Measurements from ENCODE around the gene ARL13A. TPM values are rescaled to one million over a fixed set of nuclear protein-coding genes. Genes with fewer than 3 reads are reported as not detected.

ARL13A gene
- total RNA-seq (ENCODE audit: low replicate concordance): not detected in 2 replicates

DNA sequence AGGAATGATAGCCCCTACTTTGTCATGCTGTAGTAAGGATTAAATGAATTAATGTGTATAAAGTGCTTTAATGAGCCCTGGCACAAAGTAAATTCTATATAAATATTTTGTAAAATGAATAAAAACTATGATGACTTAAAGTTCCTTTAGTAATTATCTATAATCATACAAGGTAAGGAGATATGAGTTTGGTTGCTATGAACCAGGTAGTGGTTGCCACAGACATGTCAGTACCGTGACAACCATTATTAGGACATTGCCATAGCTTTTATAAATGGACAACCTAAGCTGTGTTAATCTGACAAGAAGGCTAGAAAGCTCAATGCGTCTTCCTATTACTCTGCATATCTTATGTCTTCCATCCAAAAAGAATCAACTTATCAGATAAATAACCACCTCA lies at the start of gene ARL13A:
Gene ARL13A (plus strand): TSS at position 301 of the 400 bp plus-strand sequence. CDS start 3,982 bp downstream, outside the sequence.

GRCh38 chrX:100928660-100929613 lies 40.6 kb upstream of the ARL13A start, which contains the start of gene XKRX:
Gene XKRX, minus strand, starts transcription at chrX:100928917. Its CDS starts 613 bp downstream, at chrX:100928304.

Other genes starting within 250 kb of the ARL13A start
- 1.7 and 20.6 TPM in 2 replicates for gene SYTL4, start 237.6 kb upstream of the ARL13A start, total RNA-seq (ENCODE audit: low replicate concordance)
- 8.2 and 15.6 TPM in 2 replicates for gene CSTF2, start 149.3 kb upstream of the ARL13A start, total RNA-seq (ENCODE audit: low replicate concordance)
- not detected in 2 replicates for gene NOX1, start 95.3 kb upstream of the ARL13A start, total RNA-seq (ENCODE audit: low replicate concordance)
- gene XKRX, start 40.8 kb upstream of the ARL13A start, total RNA-seq (ENCODE audit: low replicate concordance): 0.12 and 0.60 TPM in 2 replicates
- 6.3 and 13.7 TPM in 2 replicates for gene TRMT2B, start 82.4 kb downstream of the ARL13A start, total RNA-seq (ENCODE audit: low replicate concordance)
- 8.0 and 13.2 TPM in 2 replicates for gene TMEM35A, start 109.2 kb downstream of the ARL13A start, total RNA-seq (ENCODE audit: low replicate concordance)
- gene CENPI, start 128.5 kb downstream of the ARL13A start, total RNA-seq (ENCODE audit: low replicate concordance): 0.94 and 6.1 TPM in 2 replicates

Measured in smooth muscle cell of the coronary artery (primary cell).